Erythroblast (primary cell): Measurements from ENCODE around the gene RRH.

Experiments used
- GATA1 ChIP-seq: IDR thresholded peaks from 2 replicates; pipeline ENCODE4 v1.6.1; 2011; ENCODE audit warnings: low read depth, mild to moderate bottlenecking, control low read depth, low read length, moderate library complexity
- POLR2A ChIP-seq: IDR thresholded peaks from 2 replicates; pipeline ENCODE4 v1.6.1; 2011; ENCODE audit warnings: mild to moderate bottlenecking, low read length

GRCh38 chr4:109861271-109861670 lies 33.5 kb downstream of the RRH start:
- TF ChIP-seq POLR2A = no peak
- no peak for TF ChIP-seq GATA1
